ENCODE results near the gene SEC24C.
"Not testable (repeated sequence)": the region's sequence is repeated elsewhere in the genome, so short reads cannot be mapped to it uniquely, and the experiment has no call there.

SEC24C gene

DNA sequence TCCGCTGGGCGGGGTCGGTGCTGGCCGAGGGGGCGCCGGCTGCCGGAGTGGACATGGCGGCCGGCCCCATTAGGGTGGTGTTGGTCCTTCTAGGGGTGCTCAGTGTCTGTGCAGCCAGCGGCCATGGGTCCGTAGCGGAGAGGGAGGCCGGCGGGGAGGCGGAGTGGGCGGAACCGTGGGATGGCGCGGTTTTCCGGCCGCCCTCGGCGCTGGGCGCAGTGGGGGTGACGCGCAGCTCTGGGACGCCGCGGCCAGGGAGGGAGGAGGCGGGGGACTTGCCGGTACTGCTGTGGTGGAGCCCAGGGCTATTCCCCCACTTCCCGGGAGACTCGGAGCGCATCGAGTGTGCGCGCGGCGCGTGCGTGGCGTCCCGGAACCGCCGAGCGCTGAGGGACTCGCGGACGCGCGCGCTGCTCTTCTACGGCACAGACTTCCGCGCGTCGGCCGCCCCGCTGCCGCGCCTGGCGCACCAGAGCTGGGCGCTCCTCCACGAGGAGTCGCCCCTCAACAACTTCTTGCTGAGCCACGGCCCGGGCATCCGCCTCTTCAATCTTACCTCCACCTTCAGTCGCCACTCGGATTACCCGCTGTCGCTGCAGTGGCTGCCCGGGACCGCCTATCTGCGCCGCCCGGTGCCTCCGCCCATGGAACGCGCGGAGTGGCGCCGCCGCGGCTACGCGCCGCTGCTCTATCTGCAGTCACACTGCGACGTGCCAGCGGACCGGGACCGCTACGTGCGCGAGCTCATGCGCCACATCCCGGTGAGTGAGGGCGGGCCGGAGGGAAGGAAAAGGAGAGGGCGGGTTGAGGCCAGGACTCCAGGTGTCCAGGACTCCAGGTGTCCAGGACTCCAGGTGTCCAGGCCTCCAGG, 28.3 kb downstream of the SEC24C start:
- peak; percentile 71 for DNase-seq (ENCODE audit: low read depth)

DNA sequence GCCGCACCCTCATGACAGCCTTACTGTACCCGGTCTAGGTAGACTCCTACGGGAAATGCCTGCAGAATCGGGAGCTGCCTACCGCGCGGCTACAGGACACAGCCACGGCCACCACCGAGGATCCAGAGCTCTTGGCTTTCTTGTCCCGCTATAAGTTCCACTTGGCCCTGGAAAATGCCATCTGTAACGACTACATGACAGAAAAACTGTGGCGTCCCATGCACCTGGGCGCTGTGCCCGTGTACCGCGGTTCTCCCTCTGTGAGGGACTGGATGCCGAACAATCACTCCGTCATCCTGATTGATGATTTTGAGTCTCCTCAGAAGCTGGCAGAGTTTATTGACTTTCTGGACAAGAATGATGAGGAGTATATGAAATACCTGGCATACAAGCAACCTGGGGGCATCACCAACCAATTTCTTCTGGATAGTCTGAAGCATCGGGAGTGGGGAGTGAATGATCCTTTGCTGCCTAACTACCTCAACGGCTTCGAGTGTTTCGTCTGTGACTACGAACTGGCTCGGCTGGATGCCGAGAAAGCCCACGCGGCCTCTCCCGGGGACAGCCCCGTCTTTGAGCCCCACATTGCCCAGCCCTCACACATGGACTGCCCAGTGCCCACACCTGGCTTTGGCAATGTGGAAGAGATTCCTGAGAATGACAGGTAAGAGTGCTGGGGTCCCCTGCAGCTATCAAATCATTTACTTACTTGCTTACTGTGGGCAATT, 29.1 kb downstream of the SEC24C start:
- no peak for DNase-seq (ENCODE audit: low read depth)

DNA sequence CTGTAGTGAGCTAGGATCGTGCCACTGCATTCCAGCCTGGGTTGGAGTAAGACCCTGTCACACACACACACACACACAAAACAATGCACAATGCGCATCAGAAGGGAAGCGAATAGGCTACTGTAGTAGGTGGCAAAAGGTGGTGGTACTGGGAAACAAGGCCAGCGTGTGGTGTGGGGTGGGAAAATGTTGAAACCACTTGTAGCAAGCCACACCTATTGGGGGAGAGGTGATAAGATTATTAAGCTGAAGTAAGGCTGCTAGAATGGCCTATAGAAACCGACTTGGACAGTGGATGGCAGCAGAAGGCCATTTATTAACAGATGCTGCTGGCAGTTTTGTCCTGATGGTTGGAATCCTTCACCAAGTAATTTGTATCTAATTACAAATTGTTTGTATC, 30.5 kb downstream of the SEC24C start:
- no peak for DNase-seq (ENCODE audit: low read depth)

GRCh38 chr10:73779018-73779417, 34.8 kb downstream of the SEC24C start:
- DNase-seq (ENCODE audit: low read depth) = no peak

- no peak for DNase-seq (ENCODE audit: low read depth)
Measured at GRCh38 chr10:73779539-73780197, 35.5 kb downstream of the SEC24C start.

- DNase-seq (ENCODE audit: low read depth) = no peak
Measured at GRCh38 chr10:73780301-73780700, 36.1 kb downstream of the SEC24C start.

DNA sequence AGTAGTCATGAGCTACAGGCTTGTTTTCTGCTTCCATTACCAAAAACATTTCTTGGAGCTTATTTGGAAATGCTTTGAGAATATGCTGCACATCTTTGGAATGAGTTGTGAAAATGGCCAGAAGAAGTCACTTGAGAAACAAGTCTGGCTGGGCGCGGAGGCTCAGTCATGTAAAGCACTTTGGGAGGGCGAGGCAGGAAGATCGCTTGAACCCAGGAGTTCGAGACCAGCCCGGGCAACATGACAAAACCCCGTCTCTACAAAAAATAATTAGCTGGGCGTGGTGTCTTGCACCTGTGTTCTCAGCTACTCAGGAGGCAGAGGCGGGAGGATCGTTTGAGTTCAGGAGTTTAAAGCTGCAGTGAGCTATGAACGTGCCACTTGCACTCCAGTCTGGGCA, 36.8 kb downstream of the SEC24C start:
- no peak for DNase-seq (ENCODE audit: low read depth)

- no peak for DNase-seq (ENCODE audit: low read depth)
Measured at GRCh38 chr10:73781548-73781878, 37.3 kb downstream of the SEC24C start.

DNA sequence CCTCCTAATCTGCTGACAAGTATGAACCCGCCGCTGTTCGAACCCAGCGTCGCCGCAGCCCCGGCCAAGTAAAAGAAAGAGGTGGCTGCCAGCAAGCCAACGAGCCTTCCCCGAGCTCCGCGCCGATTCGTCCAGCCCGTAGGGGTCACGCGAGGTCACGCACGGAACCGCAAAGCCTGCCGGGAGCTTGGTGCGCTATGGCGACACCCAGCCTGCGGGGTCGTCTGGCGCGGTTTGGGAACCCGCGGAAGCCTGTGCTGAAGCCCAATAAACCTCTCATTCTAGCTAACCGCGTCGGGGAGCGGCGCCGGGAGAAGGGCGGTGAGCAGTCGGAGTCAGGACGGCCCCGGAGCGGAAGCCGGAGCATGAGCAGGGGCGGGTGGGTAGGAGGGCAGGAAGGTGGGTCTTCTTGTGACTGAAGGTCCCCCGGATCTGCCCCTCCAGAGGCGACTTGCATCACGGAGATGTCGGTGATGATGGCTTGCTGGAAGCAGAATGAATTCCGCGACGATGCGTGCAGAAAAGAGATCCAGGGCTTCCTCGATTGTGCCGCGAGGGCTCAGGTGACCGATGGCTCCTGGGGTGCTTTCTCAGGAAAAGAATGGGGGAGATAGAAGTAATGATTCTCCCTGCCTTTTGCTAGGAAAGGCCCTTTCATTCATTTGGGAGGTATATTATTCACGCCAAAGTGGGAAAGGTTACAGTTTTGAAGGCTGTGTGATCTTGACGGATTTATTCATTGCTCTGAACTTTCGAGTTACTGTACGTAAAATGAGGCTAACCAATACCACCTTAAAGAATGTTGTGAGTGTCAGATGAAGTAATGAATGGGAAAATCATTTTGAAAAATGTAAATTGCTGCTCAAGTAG, 37.9 kb downstream of the SEC24C start, which contains the start of gene CHCHD1:
TSS of gene CHCHD1 (plus strand) at position 170 of the 870 bp plus-strand sequence. CDS start at position 198, 28 bp downstream.
- DNase-seq (ENCODE audit: low read depth) = peak; percentile 86

DNA sequence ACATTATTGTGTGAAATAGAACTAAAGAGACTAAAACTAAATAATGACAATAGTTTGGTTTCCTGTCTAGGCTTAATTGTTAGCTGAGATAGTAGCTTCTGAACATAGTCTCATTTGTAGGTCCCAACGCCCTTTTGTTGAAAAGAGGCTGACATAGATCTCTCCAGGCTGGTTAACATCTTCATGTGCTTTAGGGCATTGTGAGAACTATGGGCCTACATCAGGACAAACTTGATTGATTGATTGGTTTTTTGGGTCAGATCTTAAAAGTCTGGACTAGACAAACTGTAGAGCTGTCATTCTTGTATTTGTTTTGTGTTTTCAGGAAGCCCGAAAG, 38.5 kb downstream of the SEC24C start:
- no peak for DNase-seq (ENCODE audit: low read depth)

- DNase-seq (ENCODE audit: low read depth) = peak; percentile 77
Measured at GRCh38 chr10:73785211-73785720, 41.1 kb downstream of the SEC24C start, which contains the start of gene ZSWIM8. ZSWIM8 (plus strand) TSS chr10:73785606; CDS start chr10:73785879, 273 bp downstream.

- peak; percentile 27 for DNase-seq (ENCODE audit: low read depth)
Measured at GRCh38 chr10:73785721-73786511, 41.7 kb downstream of the SEC24C start.

DNA sequence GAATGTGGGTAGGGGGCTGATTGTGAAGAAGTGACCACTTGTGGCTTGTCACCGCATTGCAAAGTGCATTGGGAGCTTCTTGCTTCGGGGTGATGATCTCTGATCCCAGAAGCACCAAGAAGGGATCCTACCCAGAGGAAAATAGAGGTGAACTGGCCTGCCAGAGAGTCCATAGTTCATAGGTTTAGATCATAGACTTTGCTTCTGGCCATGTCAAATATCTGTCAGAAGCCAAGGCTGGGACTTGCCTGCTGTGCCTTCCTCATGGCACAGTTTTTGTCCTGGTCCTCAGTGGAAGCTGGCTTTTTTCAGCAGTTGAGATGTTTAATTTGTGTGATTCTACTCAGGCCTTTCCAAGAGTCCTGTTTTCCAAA, 42.3 kb downstream of the SEC24C start:
- DNase-seq (ENCODE audit: low read depth) = no peak

GRCh38 chr10:73787031-73787800, 43.0 kb downstream of the SEC24C start:
- DNase-seq (ENCODE audit: low read depth) = not testable (repeated sequence)

- DNase-seq (ENCODE audit: low read depth) = no peak
Measured at GRCh38 chr10:73788864-73789658, 44.9 kb downstream of the SEC24C start.

- no peak for DNase-seq (ENCODE audit: low read depth)
Measured at GRCh38 chr10:73789659-73790055, 45.5 kb downstream of the SEC24C start.

- DNase-seq (ENCODE audit: low read depth) = no peak
Measured at GRCh38 chr10:73790886-73791625, 46.9 kb downstream of the SEC24C start.

- no peak for DNase-seq (ENCODE audit: low read depth)
Measured at GRCh38 chr10:73791871-73792400, 47.8 kb downstream of the SEC24C start.

All from activated T-helper 9 cell treated with anti-CD3 and anti-CD28 coated beads, Interleukin-2, amount 50 U/mL, for 16 hours (primary cell).